Pericardium fibroblast (primary cell): ENCODE data around the gene PLXNA1. TPM values are rescaled to one million over a fixed set of nuclear protein-coding genes. Genes with fewer than 3 reads are reported as not detected.

ENCODE experiments used
- total RNA-seq: library from RNA; depleted of rRNA; stranded (reverse); fragments of >200 nt; gene quantifications from 2 replicates; pipeline ENCODE4 v1.2.3, GENCODE V29; 2015

Gene PLXNA1
- total RNA-seq = 55.0 and 70.8 TPM in 2 replicates

DNA sequence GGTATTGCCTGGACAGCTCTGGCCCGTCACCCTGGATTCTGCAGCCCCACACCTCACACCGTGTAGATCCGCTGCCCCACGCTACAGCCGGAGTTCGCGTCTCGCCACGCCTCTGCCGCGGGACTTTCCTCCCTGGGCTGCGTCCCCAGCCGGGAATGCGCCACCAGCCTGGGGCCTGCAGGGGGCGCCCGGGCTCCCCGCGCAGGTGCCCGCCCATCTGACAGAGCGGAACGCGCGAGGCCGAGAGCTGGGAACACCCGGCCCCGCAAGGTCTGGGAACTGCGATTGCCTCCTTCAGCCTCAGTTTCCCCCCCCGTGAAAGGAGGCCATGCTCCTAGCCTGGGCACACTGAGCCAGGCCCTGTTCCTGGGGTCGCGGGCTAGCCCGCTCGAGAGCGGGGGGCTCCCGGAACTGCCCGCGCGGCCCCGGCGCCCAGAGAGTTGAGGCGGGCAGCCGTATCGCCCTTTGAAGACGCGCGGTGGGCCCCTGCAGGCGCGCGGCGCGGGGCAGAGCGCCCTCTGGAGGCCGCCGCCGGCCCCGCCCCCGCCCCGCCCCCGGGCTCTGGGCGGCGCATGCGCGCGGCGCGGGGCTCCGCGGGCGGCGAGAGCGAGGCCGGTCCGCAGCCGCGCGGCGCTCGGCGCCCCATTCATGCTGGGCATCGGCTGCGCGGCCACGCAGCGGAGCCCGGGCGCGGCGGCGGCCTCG lies at the start of gene PLXNA1:
Gene PLXNA1, plus strand, starts transcription at position 645 of the 705 bp plus-strand sequence. CDS start 5,479 bp downstream, outside the sequence.

Other genes with a start within 250 kb of the PLXNA1 start
- gene PRR23E, start 210.0 kb downstream of the PLXNA1 start, total RNA-seq = not detected in 2 replicates